ENCODE results near the gene CEBPA. TPM values are rescaled to one million over a fixed set of nuclear protein-coding genes. Genes with fewer than 3 reads are reported as not detected.

The CEBPA gene
- total and polyA plus RNA-seq, 10 donors: 7.4 to 27.7 (median 18.0) TPM

- Histone ChIP-seq H3K4me1 (peaks cover 7 to 83% (median 40%) of the 10 kb centered on the region in 6 donors), H3K9me3 (no peaks in the 10 kb centered on the region), H3K27me3 (replicated peaks in 1 of 7) (peaks cover 0 to 93% (median 33%) of the 10 kb centered on the region in 7 donors), H3K4me3 (no peak overlapping the region), H3K27ac (peak overlapping the region in 3 of 8 donors; percentile 18 to 91 (median 30)), H3K36me3 (no peaks in the 10 kb centered on the region)
- 37 to 62% (median 54%) methylated on average over 20 to 25 of the region's 25 CpGs for WGBS, 5 donors
- TF ChIP-seq POLR2AphosphoS5 (IDR thresholded peaks at IDR 0.05) (peak in 1 of 3 donors; percentile 24), POLR2A (IDR thresholded peaks at IDR 0.05) (no peak), CTCF (IDR thresholded peaks at IDR 0.05 in 8 of 11, conservative IDR thresholded peaks at IDR 0.05 in 3 of 11) (no peak)
- intact Hi-C loops (cut with DNase I; ENCODE audit: low total_unique reads): no loop called here
- DNase-seq: peak; percentile 58
Measured at GRCh38 chr19:33298146-33298911, 4.0 kb downstream of the CEBPA start.

GRCh38 chr19:33297401-33298145 is 4.8 kb downstream of the CEBPA start:
- no peaks in the 10 kb centered on the region for H3K9me3 ChIP-seq
- peak; percentile 38 for DNase-seq
- H3K36me3 ChIP-seq: no peaks in the 10 kb centered on the region
- WGBS, 5 donors: 67 to 82% (median 78%) methylated on average over 3 to 11 of the region's 11 CpGs
- no peak for TF ChIP-seq POLR2A (IDR thresholded peaks at IDR 0.05)
- TF ChIP-seq CTCF (IDR thresholded peaks at IDR 0.05 in 8 of 11, conservative IDR thresholded peaks at IDR 0.05 in 3 of 11): no peak
- TF ChIP-seq POLR2AphosphoS5 (IDR thresholded peaks at IDR 0.05): no peak
- peak overlapping the region in 2 of 8 donors; percentile 18 to 91 for H3K27ac ChIP-seq
- H3K4me1 ChIP-seq: peaks cover 6 to 83% (median 34%) of the 10 kb centered on the region in 6 donors
- H3K4me3 ChIP-seq: no peak overlapping the region
- peaks cover 0 to 93% (median 26%) of the 10 kb centered on the region in 7 donors for H3K27me3 ChIP-seq (replicated peaks in 1 of 7)
- intact Hi-C loops (cut with DNase I; ENCODE audit: low total_unique reads): no loop called here

GRCh38 chr19:33296488-33296971 is 5.8 kb downstream of the CEBPA start:
- Histone ChIP-seq H3K36me3 (no peaks in the 10 kb centered on the region), H3K27ac (peak overlapping the region in 2 of 8 donors; percentile 7 to 94), H3K4me3 (no peak overlapping the region), H3K27me3 (replicated peaks in 1 of 7) (peaks cover 0 to 93% (median 23%) of the 10 kb centered on the region in 7 donors), H3K4me1 (peaks cover 6 to 89% (median 35%) of the 10 kb centered on the region in 6 donors), H3K9me3 (no peaks in the 10 kb centered on the region)
- intact Hi-C loops (cut with DNase I; ENCODE audit: low total_unique reads): no loop called here
- 74 to 89% (median 83%) methylated on average over 12 to 14 of the region's 14 CpGs for WGBS, 5 donors
- peak; percentile 71 for DNase-seq
- TF ChIP-seq CTCF (IDR thresholded peaks at IDR 0.05 in 8 of 11, conservative IDR thresholded peaks at IDR 0.05 in 3 of 11) (no peak), POLR2A (IDR thresholded peaks at IDR 0.05) (no peak), POLR2AphosphoS5 (IDR thresholded peaks at IDR 0.05) (no peak)

All from spleen (tissue), 11 donors.